H9 (cell line): Measurements from ENCODE around the gene KCNAB1. TPM values are rescaled to one million over a fixed set of nuclear protein-coding genes. Genes with fewer than 3 reads are reported as not detected.

ENCODE experiments used
- DNase-seq: peaks from one replicate; pipeline ENCODE4 v3.0.0-alpha.2; 2017
- H2AFZ ChIP-seq: one replicate; pipeline ENCODE4 v1.6.1; 2013; ENCODE audit warnings: mild to moderate bottlenecking, low read length, control low read depth, moderate library complexity
- H2AK5ac ChIP-seq: 2 replicates; pipeline ENCODE4 v1.6.1; 2013; ENCODE audit warnings: low read length, control low read depth, mixed read lengths; ENCODE audit not compliant: insufficient read length
- H2BK120ac ChIP-seq: one replicate; pipeline ENCODE4 v1.6.1; 2013; ENCODE audit warnings: low read depth, mild to moderate bottlenecking, low read length, control low read depth, inconsistent platforms; ENCODE audit not compliant: poor library complexity, severe bottlenecking
- H2BK12ac ChIP-seq: 2 replicates; pipeline ENCODE4 v1.6.1; 2013; ENCODE audit warnings: low read length, control low read depth, mixed read lengths, low read depth; ENCODE audit not compliant: insufficient read length
- H2BK15ac ChIP-seq: 2 replicates; pipeline ENCODE4 v1.6.1; 2013; ENCODE audit warnings: low read depth, low read length, control low read depth
- H2BK20ac ChIP-seq: one replicate; pipeline ENCODE4 v1.6.1; 2013; ENCODE audit warnings: low read depth, mild to moderate bottlenecking, low read length, control low read depth, inconsistent platforms; ENCODE audit not compliant: poor library complexity, severe bottlenecking
- H2BK5ac ChIP-seq: 2 replicates; pipeline ENCODE4 v1.6.1; 2013; ENCODE audit warnings: low read length, control low read depth, mixed read lengths; ENCODE audit not compliant: insufficient read length
- H3K14ac ChIP-seq: 2 replicates; pipeline ENCODE4 v1.6.1; 2013; ENCODE audit warnings: low read length, control low read depth; ENCODE audit not compliant: insufficient read depth
- H3K18ac ChIP-seq: 2 replicates; pipeline ENCODE4 v1.6.1; 2013; ENCODE audit warnings: low read depth, mild to moderate bottlenecking, mixed read lengths, low read length, control low read depth; ENCODE audit not compliant: insufficient read length
- H3K23ac ChIP-seq: 2 replicates; pipeline ENCODE4 v1.6.1; 2013; ENCODE audit warnings: low read length, control low read depth, mixed read lengths, low read depth; ENCODE audit not compliant: insufficient read length
- H3K23me2 ChIP-seq: 2 replicates; pipeline ENCODE4 v1.6.1; 2013; ENCODE audit warnings: low read depth, mild to moderate bottlenecking, mixed read lengths, low read length, control low read depth; ENCODE audit not compliant: insufficient read length, poor library complexity, severe bottlenecking
- H3K27ac ChIP-seq: 2 replicates; pipeline ENCODE4 v1.5.1; 2013; ENCODE audit warnings: low read length, control low read depth, mixed read lengths, low read depth; ENCODE audit not compliant: insufficient read length
- H3K27me3 ChIP-seq: 2 replicates; pipeline ENCODE4 v1.6.1; 2013; ENCODE audit warnings: low read length, control low read depth, inconsistent platforms; ENCODE audit not compliant: insufficient read depth
- H3K4ac ChIP-seq: 2 replicates; pipeline ENCODE4 v1.6.1; 2013; ENCODE audit warnings: low read depth, mild to moderate bottlenecking, control low read depth, inconsistent platforms, low read length, moderate library complexity
- H3K4me1 ChIP-seq: 2 replicates; pipeline ENCODE4 v1.6.1; 2013; ENCODE audit warnings: low read length, control low read depth, inconsistent platforms; ENCODE audit not compliant: insufficient read depth
- H3K4me2 ChIP-seq: 2 replicates; pipeline ENCODE4 v1.6.1; 2013; ENCODE audit warnings: low read length, control low read depth, mixed read lengths; ENCODE audit not compliant: insufficient read length, insufficient read depth
- H3K56ac ChIP-seq: 2 replicates; pipeline ENCODE4 v1.6.1; 2013; ENCODE audit warnings: low read depth, mild to moderate bottlenecking, mixed read lengths, low read length, control low read depth; ENCODE audit not compliant: insufficient read length
- H3K79me1 ChIP-seq: 2 replicates; pipeline ENCODE4 v1.6.1; 2013; ENCODE audit warnings: low read depth, mild to moderate bottlenecking, moderate library complexity, low read length, control low read depth, inconsistent platforms; ENCODE audit not compliant: insufficient read depth, poor library complexity, severe bottlenecking
- H3K79me2 ChIP-seq: 2 replicates; pipeline ENCODE4 v1.6.1; 2013; ENCODE audit warnings: low read length, control low read depth, inconsistent platforms; ENCODE audit not compliant: insufficient read depth
- H3K9ac ChIP-seq: 2 replicates; pipeline ENCODE4 v1.6.1; 2013; ENCODE audit warnings: low read length, control low read depth, mixed read lengths; ENCODE audit not compliant: insufficient read length; ENCODE audit errors: extremely low read depth
- H3K9me3 ChIP-seq: one replicate; pipeline ENCODE4 v1.6.1; 2013; ENCODE audit warnings: low read depth, low read length, inconsistent platforms; ENCODE audit not compliant: control insufficient read depth
- H3T11ph ChIP-seq: one replicate; pipeline ENCODE4 v1.6.1; 2013; ENCODE audit warnings: mild to moderate bottlenecking, low read length, control low read depth, inconsistent platforms
- H4K20me1 ChIP-seq: one replicate; pipeline ENCODE4 v1.6.1; 2013; ENCODE audit not compliant: control insufficient read depth, insufficient read length, insufficient read depth
- H4K5ac ChIP-seq: 2 replicates; pipeline ENCODE4 v1.6.1; 2013; ENCODE audit warnings: low read depth, mild to moderate bottlenecking, mixed read lengths, low read length, control low read depth; ENCODE audit not compliant: insufficient read length
- H4K8ac ChIP-seq: replicated peaks from 2 replicates; pipeline ENCODE4 v1.6.1; 2013; ENCODE audit warnings: low read length, control low read depth, mixed read lengths, low read depth; ENCODE audit not compliant: insufficient read length
- H4K91ac ChIP-seq: 2 replicates; pipeline ENCODE4 v1.6.1; 2013; ENCODE audit warnings: low read depth, mild to moderate bottlenecking, moderate library complexity, mixed read lengths, low read length, control low read depth; ENCODE audit not compliant: insufficient read length
- H3K27ac Mint-ChIP-seq, 3 experiments: 2 replicates in 2 of 3; 3 replicates in 1 of 3; pipeline ENCODE4 v1.8.0; 2020 to 2021; ENCODE audit warnings: mixed read lengths in 3 of 3, mild to moderate bottlenecking in 1 of 3, moderate library complexity in 1 of 3
- H3K27me3 Mint-ChIP-seq: 2 replicates; pipeline ENCODE4 v1.8.0; 2021; ENCODE audit warnings: low read depth, mild to moderate bottlenecking, moderate library complexity, mixed read lengths
- H3K36me3 Mint-ChIP-seq, 3 experiments: 2 replicates in 2 of 3; 3 replicates in 1 of 3; pipeline ENCODE4 v1.8.0; 2020 to 2021; ENCODE audit warnings: low read depth in 3 of 3, mixed read lengths in 3 of 3; ENCODE audit not compliant: insufficient read depth in 1 of 3
- H3K4me1 Mint-ChIP-seq, 2 experiments: 2 replicates each; pipeline ENCODE4 v1.8.0; 2020; ENCODE audit warnings: mixed read lengths in 2 of 2
- H3K4me3 Mint-ChIP-seq, 2 experiments: 2 replicates in 1 of 2; 3 replicates in 1 of 2; pipeline ENCODE4 v1.8.0; 2020 to 2021; ENCODE audit warnings: mild to moderate bottlenecking in 2 of 2, mixed read lengths in 2 of 2, moderate library complexity in 1 of 2
- H3K9me3 Mint-ChIP-seq, 2 experiments: 2 replicates in 1 of 2; 3 replicates in 1 of 2; pipeline ENCODE4 v1.8.0; 2020; ENCODE audit warnings: mild to moderate bottlenecking in 2 of 2, mixed read lengths in 2 of 2, moderate library complexity in 1 of 2
- CTCF ChIP-seq: fragments of 200-600 bp; sonication (generic); conservative IDR thresholded peaks from 3 replicates; pipeline ENCODE4 v1.8.0; 2021; ENCODE audit warnings: antibody characterized with exemption, mild to moderate bottlenecking
- WGBS: extraction: QIAGEN DNeasy Blood & Tissue Kit; methylation state at CpG from one replicate; pipeline ENCODE4 v1.1.7; 2013; ENCODE audit warnings: missing lambda C conversion rate, low lambda C conversion rate, mixed read lengths; ENCODE audit not compliant: insufficient read length; ENCODE audit errors: extremely low coverage; 5-methylcytosine and 5-hydroxymethylcytosine counted together
- total RNA-seq: library from RNA; stranded (reverse); gene quantifications from 2 replicates; pipeline ENCODE4 v1.2.1, GENCODE V29; 2021

Gene KCNAB1
- total RNA-seq, 1 experiment from 2014 or later = 3.7 TPM

- Histone ChIP-seq H3K27me3 (no peaks in the 10 kb centered on the region), H3K4me1 (no peaks in the 10 kb centered on the region), H3K27ac (no peak overlapping the region), H4K20me1 (no peaks in the 10 kb centered on the region), H3K9me3 (no peaks in the 10 kb centered on the region), H3K4ac (no peak overlapping the region), H2BK120ac (no peak overlapping the region), H4K91ac (no peak overlapping the region), H2BK12ac (no peak overlapping the region), H2BK20ac (no peak overlapping the region), H2AK5ac (no peak overlapping the region), H2AFZ (no peak overlapping the region), H2BK15ac (no peak overlapping the region), H3K23ac (no peak overlapping the region), H3K23me2 (no peaks in the 10 kb centered on the region), H4K5ac (no peak overlapping the region), H2BK5ac (no peak overlapping the region), H3K79me1 (no peaks in the 10 kb centered on the region), H3K9ac (no peak overlapping the region), H3K4me2 (no peak overlapping the region), H3K56ac (no peak overlapping the region), H4K8ac (no peak overlapping the region), H3K79me2 (no peaks in the 10 kb centered on the region), H3T11ph (no peak overlapping the region), H3K14ac (no peak overlapping the region), H3K18ac (no peak overlapping the region)
- no peak for DNase-seq
- Mint-ChIP-seq H3K27ac (no peak overlapping the region), H3K4me1 (peaks cover 10 to 11% of the 10 kb centered on the region in 2 experiments), H3K4me3 (no peak overlapping the region), H3K36me3 (0 out of 7 replicates have a peak, but pooled peaks cover 0 to 6% (median 0%) of the 10 kb centered on the region in 3 experiments), H3K27me3 (no peaks in the 10 kb centered on the region; the same call in 1 of the 2 replicates), H3K9me3 (peaks cover 9 to 10% of the 10 kb centered on the region in 2 experiments; a peak in 4 of 5 replicates)
- WGBS = no CpG with 5 or more reads among the region's 2 CpGs
- TF ChIP-seq CTCF = no peak
Observed at GRCh38 chr3:156216216-156216615, 95.8 kb downstream of the KCNAB1 start.
